Neuronal stem cell (in vitro differentiated cells): ENCODE measurements around the gene TNS3.

Experiments
- DNase-seq: peaks from one replicate; pipeline ENCODE4 v3.0.0-alpha.2; 2013; ENCODE audit warnings: low spot score
- H2AFZ ChIP-seq: one replicate; pipeline ENCODE4 v1.6.1; 2013; ENCODE audit warnings: mild to moderate bottlenecking, low read length, inconsistent platforms
- H2AK5ac ChIP-seq: 2 replicates; pipeline ENCODE4 v1.6.1; 2013; ENCODE audit warnings: low read depth, mild to moderate bottlenecking, inconsistent platforms, low read length, moderate library complexity, mixed read lengths
- H2BK120ac ChIP-seq: 2 replicates; pipeline ENCODE4 v1.6.1; 2013; ENCODE audit warnings: low read depth, mild to moderate bottlenecking, inconsistent platforms, low read length, moderate library complexity, mixed read lengths
- H2BK12ac ChIP-seq: one replicate; pipeline ENCODE4 v1.6.1; 2013; ENCODE audit warnings: low read length, inconsistent platforms
- H2BK15ac ChIP-seq: 2 replicates; pipeline ENCODE4 v1.6.1; 2013; ENCODE audit warnings: mild to moderate bottlenecking, low read length, inconsistent platforms, mixed read lengths
- H2BK5ac ChIP-seq: one replicate; pipeline ENCODE4 v1.6.1; 2013; ENCODE audit warnings: inconsistent platforms, mild to moderate bottlenecking, low read length, moderate library complexity
- H3K14ac ChIP-seq: one replicate; pipeline ENCODE4 v1.6.1; 2013; ENCODE audit warnings: low read length, inconsistent platforms
- H3K18ac ChIP-seq: 2 replicates; pipeline ENCODE4 v1.6.1; 2013; ENCODE audit warnings: low read length, inconsistent platforms
- H3K23ac ChIP-seq: 2 replicates; pipeline ENCODE4 v1.6.1; 2013; ENCODE audit warnings: low read depth, mild to moderate bottlenecking, mixed read lengths, low read length, inconsistent platforms; ENCODE audit not compliant: poor library complexity
- H3K27ac ChIP-seq: replicated peaks from 3 replicates; pipeline ENCODE4 v1.5.1; 2013; ENCODE audit warnings: low read length, inconsistent platforms
- H3K27me3 ChIP-seq, 3 experiments: 2 replicates each; pipeline ENCODE4 v1.6.1; 2013; ENCODE audit warnings: low read length in 3 of 3, mild to moderate bottlenecking in 2 of 3, inconsistent platforms in 1 of 3, low read depth in 1 of 3, mixed read lengths in 1 of 3, moderate library complexity in 1 of 3; ENCODE audit not compliant: control insufficient read depth in 3 of 3, insufficient read depth in 3 of 3
- H3K36me3 ChIP-seq, 2 donors: replicated peaks in 1 of 2; 2 replicates each; pipeline ENCODE4 v1.6.1; 2013; ENCODE audit warnings: low read length in 2 of 2; ENCODE audit not compliant: control insufficient read depth in 2 of 2, insufficient read depth in 2 of 2
- H3K4ac ChIP-seq: 2 replicates; pipeline ENCODE4 v1.6.1; 2013; ENCODE audit warnings: inconsistent platforms, mild to moderate bottlenecking, low read length, moderate library complexity
- H3K4me1 ChIP-seq, 2 donors: 1 replicate in 1 of 2; 2 replicates in 1 of 2; pipeline ENCODE4 v1.6.1; 2013; ENCODE audit warnings: low read length in 2 of 2, low read depth in 1 of 2; ENCODE audit not compliant: control insufficient read depth in 2 of 2, insufficient read depth in 1 of 2
- H3K4me2 ChIP-seq: one replicate; pipeline ENCODE4 v1.6.1; 2013; ENCODE audit warnings: mild to moderate bottlenecking, low read length, inconsistent platforms; ENCODE audit not compliant: insufficient read depth, poor library complexity, severe bottlenecking
- H3K4me3 ChIP-seq, 2 donors: 2 replicates each; pipeline ENCODE4 v1.5.1; 2013; ENCODE audit warnings: low read length in 2 of 2, mild to moderate bottlenecking in 2 of 2, inconsistent platforms in 1 of 2, moderate library complexity in 1 of 2
- H3K79me1 ChIP-seq: one replicate; pipeline ENCODE4 v1.6.1; 2013; ENCODE audit warnings: low read depth, mild to moderate bottlenecking, inconsistent platforms, low read length, moderate library complexity
- H3K9ac ChIP-seq: one replicate; pipeline ENCODE4 v1.6.1; 2013; ENCODE audit warnings: mild to moderate bottlenecking, low read depth, low read length, inconsistent platforms; ENCODE audit not compliant: poor library complexity
- H3K9me3 ChIP-seq, 2 donors: replicated peaks in 1 of 2; 2 replicates each; pipeline versions ENCODE3 to v1.6.1; 2013; ENCODE audit warnings: low read length in 2 of 2, mild to moderate bottlenecking in 2 of 2, inconsistent platforms in 1 of 2, low read depth in 1 of 2, mixed read lengths in 1 of 2, moderate library complexity in 1 of 2; ENCODE audit not compliant: control insufficient read depth in 2 of 2, insufficient read depth in 1 of 2
- H4K8ac ChIP-seq: one replicate; pipeline ENCODE4 v1.6.1; 2013; ENCODE audit warnings: low read depth, mild to moderate bottlenecking, inconsistent platforms, low read length, moderate library complexity
- H4K91ac ChIP-seq: one replicate; pipeline ENCODE4 v1.6.1; 2013; ENCODE audit warnings: low read length, low read depth, mild to moderate bottlenecking, inconsistent platforms; ENCODE audit not compliant: poor library complexity
- WGBS, 2 donors: extraction: QIAGEN DNeasy Blood & Tissue Kit; methylation state at CpG; one replicate each; pipeline ENCODE4 v1.1.7; 2013; ENCODE audit warnings: missing lambda C conversion rate in 2 of 2, mixed read lengths in 1 of 2; ENCODE audit not compliant: insufficient read length in 2 of 2, insufficient replicate concordance in 1 of 2; ENCODE audit errors: extremely low coverage in 2 of 2; 5-methylcytosine and 5-hydroxymethylcytosine counted together

Gene TNS3

GRCh38 chr7:47329320-47329926 lies 252.5 kb downstream of the TNS3 start:
- no peak overlapping the region for H3K4me2 ChIP-seq

DNA sequence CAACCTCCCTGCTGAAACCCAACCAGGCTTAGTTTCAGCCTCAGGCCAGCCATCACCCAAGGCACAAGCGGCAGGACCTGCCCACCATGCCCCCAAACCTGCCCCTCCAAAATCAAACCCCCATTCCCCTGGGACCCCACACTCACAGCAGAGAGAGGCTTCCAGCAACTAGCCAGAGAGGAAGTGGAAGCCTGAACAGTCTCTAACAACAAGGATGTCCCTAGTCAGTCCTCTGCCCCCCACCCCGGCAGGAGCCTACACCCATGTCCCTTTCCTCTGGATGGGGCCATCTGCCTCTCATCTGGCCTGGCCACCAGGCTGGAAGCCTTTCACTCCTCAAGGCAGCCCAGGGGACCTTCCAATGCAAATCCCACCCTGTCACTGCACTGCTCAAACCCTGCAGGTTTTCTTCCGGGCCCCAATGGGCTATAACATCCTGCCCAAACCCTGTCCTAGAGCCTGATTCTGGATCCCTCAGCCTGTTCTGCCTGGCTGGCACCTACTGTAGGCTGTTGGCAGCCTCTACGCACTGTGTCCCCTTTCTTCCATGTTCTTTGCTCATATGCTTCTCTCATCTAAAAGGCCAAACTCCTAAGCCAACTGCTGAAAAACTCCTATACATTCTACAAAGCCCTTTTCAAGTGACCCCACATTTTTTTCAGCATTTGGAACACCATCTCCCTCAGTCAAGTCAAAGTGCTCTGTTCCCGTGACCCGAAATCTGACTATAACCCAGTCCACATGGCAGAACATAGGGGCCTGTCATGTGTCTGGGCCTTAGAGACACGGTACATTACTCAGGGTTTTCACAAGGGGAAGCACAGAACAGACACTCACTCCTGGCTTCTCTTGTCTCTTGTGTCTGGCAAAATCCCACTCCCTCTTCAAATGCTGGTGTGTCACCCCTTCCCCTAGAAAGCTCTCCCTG lies 253.3 kb downstream of the TNS3 start:
- Histone ChIP-seq H3K27me3 (no peaks in the 10 kb centered on the region), H2BK120ac (no peak overlapping the region), H2BK12ac (no peak overlapping the region), H3K9ac (peak overlapping the region; percentile 75), H3K4me1 (peaks cover 34 to 47% of the 10 kb centered on the region in 2 donors), H4K91ac (no peak overlapping the region), H2AFZ (peak overlapping the region; percentile 88), H4K8ac (peak overlapping the region; percentile 58), H2AK5ac (peak overlapping the region; percentile 82), H3K4ac (no peak overlapping the region), H3K14ac (peak overlapping the region; percentile 66), H2BK15ac (peak overlapping the region; percentile 63), H3K23ac (peak overlapping the region; percentile 31), H2BK5ac (peak overlapping the region; percentile 42), H3K18ac (peak overlapping the region; percentile 80), H3K79me1 (peaks cover 4% of the 10 kb centered on the region), H3K9me3 (no peaks in the 10 kb centered on the region), H3K36me3 (peaks cover 2 to 5% of the 10 kb centered on the region in 2 donors), H3K4me2 (peak overlapping the region; percentile 75), H3K27ac (peak overlapping the region; percentile 96), H3K4me3 (peak overlapping the region in 1 of 2 donors; percentile 63)
- DNase-seq = no peak
- WGBS, 2 donors = no CpG with 5 or more reads among the region's 7 CpGs

More at GRCh38 chr7:47329320-47329926, 252.5 kb downstream of the TNS3 start:
- Histone ChIP-seq H3K9me3 (no peaks in the 10 kb centered on the region), H3K23ac (peak overlapping the region; percentile 31), H2AFZ (no peak overlapping the region), H3K27me3 (no peaks in the 10 kb centered on the region), H2AK5ac (peak overlapping the region; percentile 30), H3K9ac (peak overlapping the region; percentile 75), H2BK5ac (peak overlapping the region; percentile 42), H3K4ac (peak overlapping the region; percentile 60), H3K27ac (no peak overlapping the region), H2BK120ac (no peak overlapping the region), H2BK12ac (peak overlapping the region; percentile 24), H4K8ac (peak overlapping the region; percentile 58), H3K4me1 (peaks cover 34 to 51% of the 10 kb centered on the region in 2 donors), H3K36me3 (peaks cover 2 to 5% of the 10 kb centered on the region in 2 donors), H3K14ac (no peak overlapping the region), H3K4me3 (no peak overlapping the region), H3K79me1 (peaks cover 4% of the 10 kb centered on the region), H2BK15ac (no peak overlapping the region), H4K91ac (no peak overlapping the region), H3K18ac (peak overlapping the region; percentile 57)
- no CpG with 5 or more reads among the region's 19 CpGs for WGBS, 2 donors
- no peak for DNase-seq

DNA sequence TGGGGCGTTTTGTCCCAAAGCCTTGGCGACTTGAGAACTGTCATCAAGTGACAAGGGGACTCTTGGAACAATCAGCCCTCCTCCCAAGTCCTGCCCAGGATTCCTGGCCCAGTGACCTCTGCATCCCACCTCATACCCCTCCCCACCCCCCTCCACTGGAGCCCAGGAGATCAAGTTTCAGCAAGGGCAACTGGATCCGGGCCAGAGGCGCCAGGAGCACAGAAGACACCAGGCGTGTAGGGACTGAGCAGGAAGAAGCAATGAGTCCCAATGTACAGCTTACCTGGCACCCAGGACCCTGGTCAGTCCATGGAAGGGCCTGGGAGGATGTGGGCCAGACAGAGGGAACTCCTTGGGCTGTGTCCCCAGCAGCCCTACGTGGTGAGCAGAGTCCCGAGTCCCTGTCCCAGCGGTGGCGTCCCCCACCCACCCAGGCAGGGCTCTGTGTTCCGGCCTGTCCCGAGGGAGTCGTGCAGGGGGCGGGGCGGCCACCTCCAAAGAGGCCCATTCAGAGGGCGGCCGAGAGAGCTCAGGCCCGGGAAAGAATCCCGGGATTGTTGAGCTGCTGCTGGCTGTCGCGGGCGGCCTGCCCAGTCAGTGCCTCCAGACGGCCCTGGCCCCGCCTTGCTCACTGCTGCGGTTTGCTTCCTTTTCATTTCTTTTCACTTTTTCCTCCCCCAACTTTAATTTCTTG lies 254.1 kb downstream of the TNS3 start:
- H3K9me3 ChIP-seq = no peaks in the 10 kb centered on the region
- peak overlapping the region; percentile 82 for H2AK5ac ChIP-seq
- peaks cover 4% of the 10 kb centered on the region for H3K79me1 ChIP-seq
- no peaks in the 10 kb centered on the region for H3K27me3 ChIP-seq
- H3K27ac ChIP-seq = peak overlapping the region; percentile 96
- peak overlapping the region; percentile 63 for H2BK15ac ChIP-seq
- H3K14ac ChIP-seq = peak overlapping the region; percentile 66
- peaks cover 2 to 5% of the 10 kb centered on the region in 2 donors for H3K36me3 ChIP-seq
- H2BK5ac ChIP-seq = no peak overlapping the region
- H4K8ac ChIP-seq = peak overlapping the region; percentile 44
- no peak overlapping the region for H2BK120ac ChIP-seq
- H3K23ac ChIP-seq = peak overlapping the region; percentile 77
- H3K4me1 ChIP-seq = peaks cover 32 to 39% of the 10 kb centered on the region in 2 donors
- WGBS, 2 donors = no CpG with 5 or more reads among the region's 24 CpGs
- H3K9ac ChIP-seq = peak overlapping the region; percentile 72
- H3K18ac ChIP-seq = peak overlapping the region; percentile 95
- H3K4ac ChIP-seq = no peak overlapping the region
- H3K4me3 ChIP-seq = peak overlapping the region; percentile 56 to 63
- H4K91ac ChIP-seq = no peak overlapping the region
- peak overlapping the region; percentile 75 for H3K4me2 ChIP-seq
- no peak overlapping the region for H2BK12ac ChIP-seq
- H2AFZ ChIP-seq = peak overlapping the region; percentile 88
- peak; percentile 84 for DNase-seq
